ENCODE data around the gene PIEZO2.
"Not testable (repeated sequence)": the region's sequence is repeated elsewhere in the genome, so short reads cannot be mapped to it uniquely, and the experiment has no call there.

The PIEZO2 gene

GRCh38 chr18:10927286-10927992 lies 221.9 kb downstream of the PIEZO2 start:
- no peak for DNase-seq (ENCODE audit: low read depth)

- DNase-seq (ENCODE audit: low read depth) = no peak
These were observed 222.7 kb downstream of the PIEZO2 start for GRCh38 chr18:10926621-10927161.

- DNase-seq (ENCODE audit: low read depth) = no peak
These were observed 225.1 kb downstream of the PIEZO2 start for GRCh38 chr18:10924290-10924689.

GRCh38 chr18:10923551-10924070 lies 225.8 kb downstream of the PIEZO2 start:
- no peak for DNase-seq (ENCODE audit: low read depth)

- DNase-seq (ENCODE audit: low read depth) = no peak
These were observed 226.2 kb downstream of the PIEZO2 start for GRCh38 chr18:10923141-10923540.

- not testable (repeated sequence) for DNase-seq (ENCODE audit: low read depth)
These were observed 226.7 kb downstream of the PIEZO2 start for GRCh38 chr18:10922712-10923111.

- not testable (repeated sequence) for DNase-seq (ENCODE audit: low read depth)
These were observed 229.1 kb downstream of the PIEZO2 start for GRCh38 chr18:10920309-10920708.

- DNase-seq (ENCODE audit: low read depth) = no peak
These were observed 229.5 kb downstream of the PIEZO2 start for GRCh38 chr18:10919851-10920250.

- DNase-seq (ENCODE audit: low read depth) = no peak
These were observed 232.5 kb downstream of the PIEZO2 start for GRCh38 chr18:10916865-10917264.

- no peak for DNase-seq (ENCODE audit: low read depth)
These were observed 233.0 kb downstream of the PIEZO2 start for GRCh38 chr18:10916387-10916786.

- not testable (repeated sequence) for DNase-seq (ENCODE audit: low read depth)
These were observed 233.6 kb downstream of the PIEZO2 start for GRCh38 chr18:10915748-10916147.

GRCh38 chr18:10914610-10915009 lies 234.8 kb downstream of the PIEZO2 start:
- not testable (repeated sequence) for DNase-seq (ENCODE audit: low read depth)

GRCh38 chr18:10913919-10914318 lies 235.4 kb downstream of the PIEZO2 start:
- no peak for DNase-seq (ENCODE audit: low read depth)

GRCh38 chr18:10912790-10913545 lies 236.4 kb downstream of the PIEZO2 start:
- DNase-seq (ENCODE audit: low read depth) = no peak

GRCh38 chr18:10909724-10910123 lies 239.6 kb downstream of the PIEZO2 start:
- DNase-seq (ENCODE audit: low read depth) = no peak

- no peak for DNase-seq (ENCODE audit: low read depth)
These were observed 240.6 kb downstream of the PIEZO2 start for GRCh38 chr18:10908760-10909159.

GRCh38 chr18:10907749-10908148 lies 241.6 kb downstream of the PIEZO2 start:
- DNase-seq (ENCODE audit: low read depth) = no peak

- DNase-seq (ENCODE audit: low read depth) = no peak
These were observed 248.0 kb downstream of the PIEZO2 start for GRCh38 chr18:10901329-10901728.

- DNase-seq (ENCODE audit: low read depth) = no peak
These were observed 248.9 kb downstream of the PIEZO2 start for GRCh38 chr18:10900435-10900834.

- DNase-seq (ENCODE audit: low read depth) = no peak
These were observed 249.9 kb downstream of the PIEZO2 start for GRCh38 chr18:10899481-10899880.

GRCh38 chr18:10898417-10898974 lies 250.9 kb downstream of the PIEZO2 start:
- no peak for DNase-seq (ENCODE audit: low read depth)

- no peak for DNase-seq (ENCODE audit: low read depth)
These were observed 252.5 kb downstream of the PIEZO2 start for GRCh38 chr18:10896851-10897250.

- no peak for DNase-seq (ENCODE audit: low read depth)
These were observed 253.4 kb downstream of the PIEZO2 start for GRCh38 chr18:10895976-10896375.
